Activated T-cell treated with anti-CD3 and anti-CD28 coated beads for 1 hour (primary cell): ENCODE measurements around the gene RBPMS2.

ENCODE experiments used
- DNase-seq: peaks from one replicate; pipeline ENCODE4 v3.0.0-alpha.2; 2020; ENCODE audit warnings: low read depth

The RBPMS2 gene

GRCh38 chr15:64782751-64783150 is 7.4 kb upstream of the RBPMS2 start:
- no peak for DNase-seq

GRCh38 chr15:64781299-64781698 is 5.9 kb upstream of the RBPMS2 start:
- no peak for DNase-seq

GRCh38 chr15:64780600-64781156 is 5.3 kb upstream of the RBPMS2 start:
- DNase-seq = no peak

- no peak for DNase-seq
Measured at GRCh38 chr15:64779630-64780029, 4.2 kb upstream of the RBPMS2 start.

GRCh38 chr15:64779024-64779423 is 3.6 kb upstream of the RBPMS2 start:
- no peak for DNase-seq

GRCh38 chr15:64776402-64776786 is 1.0 kb upstream of the RBPMS2 start:
- no peak for DNase-seq

GRCh38 chr15:64774629-64775493 is 528 bp downstream of the RBPMS2 start:
- DNase-seq = no peak

GRCh38 chr15:64774037-64774628 is 1.3 kb downstream of the RBPMS2 start:
- no peak for DNase-seq

- no peak for DNase-seq
Measured at GRCh38 chr15:64773606-64774005, 1.8 kb downstream of the RBPMS2 start.

- no peak for DNase-seq
Measured at GRCh38 chr15:64772964-64773363, 2.4 kb downstream of the RBPMS2 start.

GRCh38 chr15:64772488-64772887 is 2.9 kb downstream of the RBPMS2 start:
- no peak for DNase-seq

- DNase-seq = no peak
Measured at GRCh38 chr15:64770626-64771025, 4.8 kb downstream of the RBPMS2 start.

- DNase-seq = no peak
Measured at GRCh38 chr15:64767203-64767602, 8.2 kb downstream of the RBPMS2 start.

- DNase-seq = no peak
Measured at GRCh38 chr15:64766058-64766457, 9.3 kb downstream of the RBPMS2 start.

- no peak for DNase-seq
Measured at GRCh38 chr15:64763874-64764273, 11.5 kb downstream of the RBPMS2 start.

GRCh38 chr15:64763462-64763861 is 11.9 kb downstream of the RBPMS2 start:
- DNase-seq = no peak

GRCh38 chr15:64763021-64763420 is 12.4 kb downstream of the RBPMS2 start:
- no peak for DNase-seq

- DNase-seq = no peak
Measured at GRCh38 chr15:64762546-64762945, 12.8 kb downstream of the RBPMS2 start.

- DNase-seq = no peak
Measured at GRCh38 chr15:64761156-64761555, 14.2 kb downstream of the RBPMS2 start.

GRCh38 chr15:64760056-64760455 is 15.3 kb downstream of the RBPMS2 start:
- DNase-seq = no peak

GRCh38 chr15:64755427-64755940 is 19.9 kb downstream of the RBPMS2 start:
- no peak for DNase-seq

GRCh38 chr15:64754663-64755426 is 20.5 kb downstream of the RBPMS2 start:
- no peak for DNase-seq
